RWPE1 (cell line): ENCODE measurements around the gene GGT5.

Experiments
- CTCF ChIA-PET: fragments of 350-600 bp; sonication (Branson Sonifier 250); formaldehyde crosslinking; extraction: SDS; loops from one replicate; lab custom pipeline; 2021; lab: Yijun Ruan, JAX
- POLR2A ChIA-PET: fragments of 400-600 bp; formaldehyde crosslinking; extraction: SDS; loops from one replicate; lab custom pipeline; 2020; ENCODE audit warnings: antibody characterized with exemption; ENCODE audit not compliant: low non-redundant PET; lab: Yijun Ruan, JAX
- DNase-seq: peaks from one replicate; pipeline ENCODE4 v3.0.0; 2012; ENCODE audit warnings: low spot score
- H3K27ac ChIP-seq: fragments of 450-650 bp; 2 replicates; pipeline ENCODE4 v1.5.1; 2017
- TF ChIP-seq, protein P1 (sequence below): fragments of 450-650 bp; conservative IDR thresholded peaks from 2 replicates; pipeline ENCODE4 v1.5.1; 2017; ENCODE audit warnings: low read depth, mild to moderate bottlenecking

GGT5 gene

DNA sequence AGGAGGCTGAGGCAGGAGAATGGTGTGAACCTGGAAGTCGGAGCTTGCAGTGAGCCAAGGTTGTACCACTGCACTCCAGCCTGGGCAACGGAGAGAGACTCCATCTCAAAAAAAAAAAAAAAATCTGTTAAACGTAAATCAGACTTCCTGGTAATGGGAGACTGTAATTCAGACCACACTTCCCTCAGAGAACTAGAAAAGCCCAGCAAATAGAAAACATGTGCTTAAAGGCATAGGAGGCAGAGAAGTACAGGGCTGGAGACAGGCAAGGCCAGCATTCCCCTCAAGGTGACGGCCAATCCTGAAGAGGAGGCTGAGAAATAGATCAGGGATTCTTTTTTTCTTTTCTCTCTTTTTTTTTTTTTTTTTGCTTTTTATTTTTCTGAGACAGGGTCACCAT is 8.2 kb downstream of the GGT5 start:
- CTCF ChIA-PET = interaction anchor here (0.6 kb wide), 1 partner anchor 101 kb away, joined by 3 read pairs; no protein-coding TSS in a partner anchor
- POLR2A ChIA-PET = no interaction called here
- no peak for DNase-seq
- TF ChIP-seq, protein P1, sequence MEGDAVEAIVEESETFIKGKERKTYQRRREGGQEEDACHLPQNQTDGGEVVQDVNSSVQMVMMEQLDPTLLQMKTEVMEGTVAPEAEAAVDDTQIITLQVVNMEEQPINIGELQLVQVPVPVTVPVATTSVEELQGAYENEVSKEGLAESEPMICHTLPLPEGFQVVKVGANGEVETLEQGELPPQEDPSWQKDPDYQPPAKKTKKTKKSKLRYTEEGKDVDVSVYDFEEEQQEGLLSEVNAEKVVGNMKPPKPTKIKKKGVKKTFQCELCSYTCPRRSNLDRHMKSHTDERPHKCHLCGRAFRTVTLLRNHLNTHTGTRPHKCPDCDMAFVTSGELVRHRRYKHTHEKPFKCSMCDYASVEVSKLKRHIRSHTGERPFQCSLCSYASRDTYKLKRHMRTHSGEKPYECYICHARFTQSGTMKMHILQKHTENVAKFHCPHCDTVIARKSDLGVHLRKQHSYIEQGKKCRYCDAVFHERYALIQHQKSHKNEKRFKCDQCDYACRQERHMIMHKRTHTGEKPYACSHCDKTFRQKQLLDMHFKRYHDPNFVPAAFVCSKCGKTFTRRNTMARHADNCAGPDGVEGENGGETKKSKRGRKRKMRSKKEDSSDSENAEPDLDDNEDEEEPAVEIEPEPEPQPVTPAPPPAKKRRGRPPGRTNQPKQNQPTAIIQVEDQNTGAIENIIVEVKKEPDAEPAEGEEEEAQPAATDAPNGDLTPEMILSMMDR = no peak
- no peak overlapping the region; the same call in 1 of the 2 replicates for H3K27ac ChIP-seq

DNA sequence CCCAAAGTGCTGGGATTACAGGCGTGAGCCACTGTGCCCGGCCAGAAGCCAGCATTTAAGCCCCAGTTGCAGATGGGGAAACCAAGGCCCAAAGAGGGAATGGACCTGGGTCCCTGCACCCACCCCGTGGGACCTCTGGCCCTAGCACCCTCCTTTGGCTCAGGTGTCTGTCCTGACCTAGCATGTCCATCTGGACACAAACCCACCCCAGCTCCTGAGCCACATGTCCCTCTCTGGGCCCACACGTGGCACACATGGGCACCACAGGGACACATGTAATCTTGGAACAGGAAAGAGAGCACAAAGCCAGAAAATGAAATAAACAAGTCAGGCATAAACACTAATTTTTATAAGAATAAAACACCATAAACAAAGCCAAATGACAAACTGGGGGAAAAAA is 9.6 kb downstream of the GGT5 start:
- H3K27ac ChIP-seq = no peak overlapping the region
- ChIA-PET CTCF (no interaction called here), POLR2A (no interaction called here)
- TF ChIP-seq, protein P1 = no peak
- DNase-seq = no peak

DNA sequence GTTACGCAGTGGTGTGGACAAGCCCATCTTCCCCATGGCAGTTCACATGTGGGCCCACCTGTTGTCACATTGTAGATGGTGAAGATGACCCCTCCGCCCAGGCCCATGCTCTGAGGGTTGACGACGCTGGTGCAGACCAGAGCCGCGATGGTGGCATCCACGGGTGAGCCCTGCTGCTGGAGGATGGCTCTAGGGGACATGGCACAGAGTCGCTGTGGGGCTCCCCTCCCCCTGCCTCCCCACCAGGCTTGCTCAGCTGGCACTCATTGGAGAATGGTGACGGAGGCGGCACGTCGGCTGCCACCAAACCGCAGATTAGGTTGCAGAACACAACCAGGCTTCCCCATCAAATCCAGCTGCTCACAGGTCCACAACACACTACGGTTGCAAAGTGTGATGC is 11.1 kb downstream of the GGT5 start:
- POLR2A ChIA-PET = no interaction called here
- TF ChIP-seq, protein P1 = no peak
- DNase-seq = no peak
- CTCF ChIA-PET = no interaction called here
- H3K27ac ChIP-seq = no peak overlapping the region

DNA sequence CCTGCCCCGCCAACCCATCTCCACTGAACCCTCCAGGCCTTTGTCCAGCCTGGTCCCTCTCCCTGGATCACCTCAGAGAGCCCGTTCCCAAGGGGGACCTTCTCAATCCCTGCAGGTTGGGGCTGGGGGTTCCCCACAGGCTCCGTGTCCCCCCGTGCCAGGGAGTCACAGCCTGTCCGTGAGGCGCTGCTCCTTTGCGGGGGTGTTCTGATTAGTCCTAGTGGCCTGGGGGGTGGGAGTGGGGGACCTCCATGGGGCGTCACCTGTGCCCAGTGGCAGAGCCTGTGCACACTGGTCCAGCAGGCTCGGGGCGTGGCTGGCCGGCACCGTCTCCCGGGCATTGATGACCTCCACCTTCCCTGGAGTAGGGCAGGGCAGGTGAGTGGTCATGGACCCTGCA is 11.6 kb downstream of the GGT5 start:
- CTCF ChIA-PET = no interaction called here
- DNase-seq = no peak
- TF ChIP-seq, protein P1 = no peak
- POLR2A ChIA-PET = no interaction called here
- H3K27ac ChIP-seq = no peak overlapping the region

DNA sequence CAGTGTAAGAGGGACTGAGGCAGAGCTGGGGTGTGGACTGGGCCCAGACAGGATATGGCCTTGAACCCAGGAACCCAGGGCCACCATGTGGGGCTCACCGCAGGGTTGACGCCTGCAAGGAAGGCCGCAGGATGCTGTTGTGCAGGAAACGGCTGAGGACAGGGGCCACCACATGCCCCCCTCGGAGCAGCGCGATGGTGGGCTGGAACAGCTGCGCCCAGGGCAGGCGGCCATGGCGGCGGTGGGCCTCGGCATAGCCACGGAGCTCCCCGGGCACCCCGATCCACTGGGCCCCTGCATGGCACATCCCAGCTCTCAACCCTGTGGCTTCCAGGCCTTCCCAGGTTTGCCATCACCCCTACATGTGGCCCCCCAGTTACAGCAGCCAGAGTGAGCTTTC is 12.2 kb downstream of the GGT5 start:
- ChIA-PET POLR2A (no interaction called here), CTCF (no interaction called here)
- TF ChIP-seq, protein P1 = no peak
- no peak for DNase-seq
- H3K27ac ChIP-seq = no peak overlapping the region

DNA sequence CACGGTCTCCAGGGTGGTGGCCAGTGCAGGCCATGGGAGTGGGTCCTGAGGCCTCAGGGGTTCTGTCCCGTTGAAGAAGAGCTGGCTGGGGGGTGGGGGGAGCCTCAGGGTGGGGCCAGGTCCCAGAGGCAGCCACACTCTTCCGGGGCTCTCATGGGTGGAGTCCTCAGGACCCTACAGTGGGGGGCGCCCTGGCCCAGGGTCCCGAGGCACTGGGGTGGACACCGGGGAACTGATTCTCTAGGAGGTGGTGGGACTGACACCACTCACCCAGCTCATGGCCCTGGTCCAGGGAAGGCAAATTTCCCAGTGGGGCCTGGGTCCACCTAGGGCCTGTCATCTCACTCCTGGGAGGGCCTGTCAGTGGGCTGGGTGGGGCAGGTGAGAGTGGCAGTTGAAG is 12.8 kb downstream of the GGT5 start:
- no peak for DNase-seq
- ChIA-PET CTCF (interaction anchor here (1.2 kb wide), 1 partner anchor 42 kb away, joined by 14 read pairs; no protein-coding TSS in a partner anchor), POLR2A (no interaction called here)
- H3K27ac ChIP-seq = no peak overlapping the region
- TF ChIP-seq, protein P1 = no peak

DNA sequence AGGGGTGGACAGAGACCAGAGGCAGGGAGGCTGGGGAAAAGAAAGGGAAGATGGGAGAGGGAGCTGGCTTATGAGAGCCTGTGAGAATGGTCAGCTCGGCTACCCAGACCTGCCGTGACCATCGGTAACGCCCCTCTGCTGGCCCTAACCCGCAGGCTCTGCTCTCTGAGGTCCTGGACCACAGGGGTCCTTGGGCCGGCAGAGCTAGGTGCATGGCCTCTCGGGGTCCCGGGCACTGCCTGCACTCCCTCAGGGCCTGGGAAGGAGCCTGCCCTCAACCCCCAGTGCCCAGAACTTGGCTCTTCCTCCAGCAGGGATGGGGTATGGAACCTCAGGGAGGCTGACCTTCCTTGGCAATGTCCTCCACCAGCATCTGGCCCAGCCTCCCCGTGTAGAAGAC is 13.2 kb downstream of the GGT5 start:
- no peak for DNase-seq
- ChIA-PET POLR2A (no interaction called here), CTCF (interaction anchor here (1.2 kb wide), 1 partner anchor 42 kb away, joined by 14 read pairs; no protein-coding TSS in a partner anchor)
- no peak overlapping the region for H3K27ac ChIP-seq
- TF ChIP-seq, protein P1 = no peak
